UCSD-AML1 (cell line): Measurements from ENCODE around the gene PANK1.
"Not testable (repeated sequence)": the region's sequence is repeated elsewhere in the genome, so short reads cannot be mapped to it uniquely, and the experiment has no call there.

Source experiments
- DNase-seq: peaks from one replicate; lab custom pipeline; 2025; ENCODE audit not compliant: unreplicated experiment; lab: John Stamatoyannopoulos, UW

PANK1 gene

DNA sequence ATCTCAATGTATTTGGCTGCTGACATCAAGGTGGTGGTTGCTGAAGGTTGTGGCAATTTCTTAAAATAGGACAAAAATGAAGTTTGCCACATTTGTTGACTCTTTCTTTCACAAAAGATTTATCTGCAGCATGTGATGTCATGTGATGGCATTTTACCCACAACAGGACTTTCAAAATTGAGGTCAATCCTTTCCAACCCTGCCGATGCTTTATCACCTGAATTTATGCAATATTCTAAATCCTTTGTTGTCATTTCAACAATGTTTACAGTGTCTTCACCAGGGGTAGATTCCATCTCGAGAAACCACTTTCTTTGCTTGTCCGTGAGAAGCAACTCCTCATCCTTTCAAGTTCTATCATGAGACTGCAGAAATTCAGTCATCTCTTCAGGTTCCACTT lies 69.0 kb downstream of the PANK1 start:
- no peak for DNase-seq

DNA sequence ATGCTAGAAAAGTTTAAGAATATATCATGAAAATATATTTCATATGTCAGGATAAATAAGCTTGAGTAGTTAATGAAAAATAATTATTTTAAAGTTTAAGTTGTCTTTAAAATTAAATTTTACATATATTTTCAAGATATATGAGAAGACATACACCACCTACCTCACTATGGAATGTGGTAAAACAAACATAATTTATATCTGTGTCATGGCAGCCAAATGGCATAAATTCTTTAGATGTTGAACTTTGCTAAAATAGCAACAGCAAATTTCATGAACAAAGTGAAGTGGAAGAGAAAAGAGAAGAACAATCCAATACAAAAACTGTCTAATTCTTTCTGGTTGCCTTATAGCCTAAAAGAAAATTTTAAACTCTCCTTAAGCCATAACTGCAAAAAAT lies 70.0 kb downstream of the PANK1 start:
- no peak for DNase-seq

DNA sequence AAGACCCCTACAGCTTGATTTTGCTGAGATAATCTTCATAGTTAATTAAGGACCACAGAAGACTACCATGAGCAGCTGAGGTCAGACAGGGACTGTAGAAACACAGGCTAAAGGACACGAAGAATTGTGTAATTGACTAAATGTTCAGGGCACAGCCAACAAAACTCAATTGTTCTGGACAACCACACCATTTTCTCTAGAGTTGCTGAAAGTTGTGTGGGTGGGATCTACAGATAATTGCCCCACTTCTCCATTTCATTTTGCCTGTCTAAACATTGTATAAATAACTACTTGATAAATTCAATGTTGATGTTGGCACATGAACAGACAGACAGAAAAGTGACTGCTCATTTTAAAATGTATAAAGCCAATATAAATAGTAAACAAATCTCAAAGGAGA lies 70.7 kb downstream of the PANK1 start:
- DNase-seq = no peak

DNA sequence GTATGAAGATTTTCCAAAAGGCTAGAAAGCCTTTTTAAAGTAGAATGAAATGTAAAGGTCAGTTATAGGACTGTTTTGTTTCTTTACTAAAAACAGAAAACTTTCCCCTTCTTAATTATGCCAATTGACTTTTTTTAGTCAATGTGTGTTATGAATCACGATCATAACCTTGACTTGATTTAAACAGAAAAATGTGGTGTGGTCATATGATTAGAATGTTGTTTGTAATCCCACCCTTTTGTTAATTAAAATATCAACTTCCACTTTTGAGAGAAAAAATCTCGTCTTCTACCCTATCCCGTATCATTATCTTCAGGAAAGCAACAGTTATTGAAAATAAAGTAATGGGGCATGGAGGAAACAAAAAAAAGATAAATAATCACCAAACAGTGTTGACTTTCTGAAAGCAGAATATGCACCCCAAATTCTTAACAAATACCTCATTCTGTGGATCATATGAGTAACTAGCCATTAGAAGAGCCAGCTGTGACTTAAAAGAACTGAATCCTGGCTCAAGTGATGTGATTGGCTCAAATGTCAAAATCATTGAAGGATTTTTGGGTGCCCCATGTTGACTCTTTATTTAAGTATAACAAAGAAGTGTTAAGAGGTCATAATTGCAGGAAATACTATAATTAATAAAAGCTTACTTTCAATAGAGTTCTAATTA lies 77.3 kb downstream of the PANK1 start:
- no peak for DNase-seq

DNA sequence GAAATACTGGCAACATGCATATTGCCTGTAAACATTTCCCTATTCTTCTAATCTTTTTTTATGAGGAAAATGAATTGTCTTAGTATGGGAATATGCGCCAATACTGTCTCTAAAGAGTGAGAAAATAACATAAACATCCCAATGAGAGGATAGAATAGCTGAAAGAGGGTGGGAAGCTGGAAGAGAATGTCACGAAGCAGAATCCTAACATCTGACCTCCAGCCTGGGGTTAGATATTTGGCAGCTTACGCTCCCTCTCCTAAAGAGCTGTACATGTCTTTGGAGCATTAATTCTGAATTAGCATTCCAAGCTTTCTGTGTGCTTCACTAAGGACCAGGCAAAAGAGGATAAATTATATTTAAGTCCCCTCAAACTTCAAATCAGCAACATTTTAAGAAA lies 78.0 kb downstream of the PANK1 start:
- no peak for DNase-seq

DNA sequence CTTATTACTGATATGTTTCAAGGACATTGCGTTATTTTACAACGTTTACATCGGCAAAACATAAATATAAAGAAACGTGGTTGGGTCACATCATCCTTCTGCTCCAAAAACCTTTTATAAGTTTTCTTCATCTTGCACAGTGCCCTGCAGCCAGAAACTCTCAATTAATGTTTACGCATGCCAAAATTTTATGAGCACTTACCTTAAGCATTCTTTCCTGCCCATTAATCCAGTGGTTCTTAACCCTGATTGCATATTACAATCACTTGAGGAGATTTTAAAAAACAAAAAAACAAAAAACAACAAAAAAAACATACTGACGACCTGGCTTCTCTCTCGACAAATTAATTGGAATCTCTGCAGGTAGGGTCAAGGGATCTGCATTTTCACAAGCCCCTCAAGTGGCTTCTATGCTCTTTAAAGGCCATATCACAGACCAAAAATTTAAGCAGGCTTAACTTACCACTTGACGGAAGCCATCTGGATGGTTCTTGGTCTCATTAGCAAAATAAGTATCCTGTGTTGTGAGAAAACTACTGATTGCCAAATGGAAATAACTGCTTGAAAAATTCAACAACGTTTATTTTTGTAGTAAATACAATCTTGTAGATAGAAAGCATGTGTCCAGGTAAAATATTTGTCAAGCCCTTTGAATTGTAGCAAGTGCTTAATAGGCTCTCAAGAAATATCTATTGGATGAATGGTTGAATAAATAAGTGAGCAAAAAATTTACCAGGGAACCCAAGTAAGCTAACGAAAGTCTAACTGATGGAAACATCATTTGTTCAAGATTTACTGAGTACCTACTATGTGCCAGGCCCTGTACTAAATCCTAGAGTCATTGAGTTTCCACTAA lies 78.7 kb downstream of the PANK1 start:
- no peak for DNase-seq

DNA sequence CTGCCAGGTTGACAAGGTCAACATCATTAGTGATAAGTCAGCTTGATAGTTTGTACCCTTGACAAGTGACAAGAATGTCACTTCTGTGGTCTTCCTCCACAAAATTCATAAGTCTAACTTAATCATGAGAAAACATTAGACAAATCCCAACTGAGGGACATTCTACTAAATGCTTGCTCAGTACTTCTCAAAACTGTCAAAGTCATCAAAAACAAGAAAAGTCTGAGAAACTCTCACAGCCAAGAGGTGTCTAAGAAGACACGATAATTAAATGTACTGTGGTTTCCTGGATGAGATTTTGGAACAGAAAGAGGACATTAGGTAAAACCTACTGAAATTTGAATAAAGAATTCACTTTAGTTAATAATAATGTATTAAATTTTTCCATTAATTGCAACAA lies 79.9 kb downstream of the PANK1 start:
- DNase-seq = no peak

DNA sequence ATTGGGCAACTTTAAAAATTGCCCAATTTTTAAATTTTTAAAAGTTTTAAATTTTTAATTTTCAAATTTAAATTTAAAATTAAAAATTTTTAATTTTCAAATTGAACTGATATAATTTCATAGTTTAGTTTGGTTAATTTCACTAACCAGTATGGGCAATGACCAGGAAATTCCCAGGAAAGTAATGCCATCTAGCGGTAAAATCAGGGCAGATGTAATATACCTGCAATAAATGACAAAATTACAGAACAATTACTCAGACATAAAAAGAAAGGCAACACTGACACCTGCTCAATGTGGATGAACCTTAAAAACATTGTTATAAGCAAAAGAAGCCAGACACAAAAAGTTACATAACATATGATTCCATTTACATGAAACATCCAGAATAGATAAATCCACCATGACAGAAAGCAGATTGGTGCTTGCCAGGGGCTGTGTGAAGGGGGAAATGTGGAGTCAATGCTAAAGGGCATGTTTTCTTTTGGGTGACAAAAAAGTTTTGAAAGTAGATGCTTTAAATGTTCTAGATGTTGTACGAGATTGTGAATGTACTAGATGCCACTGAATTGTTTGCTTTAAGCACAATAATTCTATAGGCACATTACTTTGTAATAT lies 81.1 kb downstream of the PANK1 start:
- no peak for DNase-seq

DNA sequence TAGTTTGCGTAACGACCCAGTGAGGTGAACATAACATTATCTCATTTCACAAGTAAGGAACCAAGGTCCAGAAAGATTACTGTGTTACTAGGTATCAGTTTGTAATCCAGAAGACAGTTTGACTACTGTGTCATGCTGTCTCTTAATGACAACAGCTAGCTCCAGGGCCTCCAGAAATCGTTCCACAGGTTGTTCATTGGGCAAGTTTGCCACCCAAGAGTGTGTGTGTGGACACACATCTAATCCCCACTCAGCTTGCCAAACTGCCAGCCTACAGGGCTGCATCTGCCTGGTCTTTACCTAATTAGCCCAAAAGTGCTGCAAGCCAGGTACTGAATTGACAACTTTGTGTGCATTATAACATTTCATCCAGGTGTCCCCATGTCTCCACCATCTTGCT lies 81.7 kb downstream of the PANK1 start:
- DNase-seq = no peak

DNA sequence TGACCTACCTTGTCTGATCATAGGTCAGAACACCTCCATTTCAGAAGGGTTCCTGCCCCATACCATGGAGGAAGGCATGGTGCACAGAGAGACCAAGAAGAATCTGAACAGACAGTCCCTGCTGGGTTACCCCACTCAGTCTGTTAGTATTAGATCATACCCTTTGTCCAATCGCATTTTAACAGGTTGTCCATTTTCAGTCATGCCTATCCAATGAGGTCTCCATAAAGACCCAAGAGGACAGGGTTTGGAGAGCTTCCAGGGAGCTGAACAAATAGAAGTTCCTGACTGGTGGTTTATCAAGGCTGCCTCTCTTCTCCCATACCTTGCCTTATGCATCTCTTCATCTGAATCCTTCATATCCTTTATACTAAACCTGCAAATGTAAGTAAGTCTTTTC lies 88.4 kb downstream of the PANK1 start:
- no peak for DNase-seq

DNA sequence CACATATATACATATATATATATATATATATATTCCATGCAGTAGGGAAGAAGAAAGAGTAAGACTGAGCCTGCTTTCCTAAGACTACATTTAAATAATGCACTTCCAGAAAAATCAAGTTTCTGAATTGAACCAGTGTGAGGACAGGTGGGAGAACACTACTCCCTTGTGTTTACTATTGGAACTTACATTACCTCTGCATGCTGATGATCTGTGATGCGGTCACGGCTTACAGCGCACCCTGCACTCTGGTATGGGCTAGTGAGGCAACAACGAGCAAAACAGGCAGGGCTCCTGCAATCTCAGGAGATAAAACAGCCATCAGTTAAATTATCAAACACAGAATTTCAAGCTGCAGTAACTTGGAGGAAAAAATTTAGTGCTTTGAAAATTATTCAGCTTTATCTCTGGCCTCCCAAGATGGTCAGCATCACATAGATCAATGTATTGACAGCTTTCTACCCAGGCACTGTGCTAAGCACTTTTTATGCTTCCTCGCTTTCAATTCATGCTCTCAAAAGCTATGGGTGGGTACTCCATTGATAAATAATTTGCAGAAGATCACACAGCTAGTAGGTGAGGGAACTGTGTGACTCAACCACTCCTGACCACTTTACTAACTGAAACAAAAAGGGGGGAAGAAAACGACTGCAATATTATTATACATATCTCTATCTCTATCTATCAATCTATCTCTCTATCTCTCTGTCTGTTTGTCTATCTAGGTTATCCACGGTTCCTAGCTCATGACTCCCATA lies 89.2 kb downstream of the PANK1 start:
- no peak for DNase-seq

DNA sequence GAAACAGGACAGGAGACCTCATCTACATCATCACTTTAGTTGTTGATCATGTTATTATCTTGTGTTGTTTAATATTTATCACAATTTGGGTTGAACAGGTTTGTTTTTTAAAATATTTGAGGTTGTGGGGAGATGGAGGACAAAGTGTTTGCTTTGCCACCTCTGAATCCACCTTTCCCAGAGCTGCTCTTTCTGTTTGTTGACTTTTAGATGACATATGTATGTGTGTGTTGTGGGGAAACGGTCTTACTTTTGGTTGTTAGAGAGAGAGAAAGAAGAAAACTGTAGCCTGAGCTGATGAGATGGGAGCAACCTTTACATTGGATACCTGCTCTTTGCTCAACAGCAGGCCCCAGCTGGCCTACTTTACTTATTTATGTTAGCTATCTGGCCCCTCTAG lies 90.6 kb downstream of the PANK1 start:
- DNase-seq = no peak

DNA sequence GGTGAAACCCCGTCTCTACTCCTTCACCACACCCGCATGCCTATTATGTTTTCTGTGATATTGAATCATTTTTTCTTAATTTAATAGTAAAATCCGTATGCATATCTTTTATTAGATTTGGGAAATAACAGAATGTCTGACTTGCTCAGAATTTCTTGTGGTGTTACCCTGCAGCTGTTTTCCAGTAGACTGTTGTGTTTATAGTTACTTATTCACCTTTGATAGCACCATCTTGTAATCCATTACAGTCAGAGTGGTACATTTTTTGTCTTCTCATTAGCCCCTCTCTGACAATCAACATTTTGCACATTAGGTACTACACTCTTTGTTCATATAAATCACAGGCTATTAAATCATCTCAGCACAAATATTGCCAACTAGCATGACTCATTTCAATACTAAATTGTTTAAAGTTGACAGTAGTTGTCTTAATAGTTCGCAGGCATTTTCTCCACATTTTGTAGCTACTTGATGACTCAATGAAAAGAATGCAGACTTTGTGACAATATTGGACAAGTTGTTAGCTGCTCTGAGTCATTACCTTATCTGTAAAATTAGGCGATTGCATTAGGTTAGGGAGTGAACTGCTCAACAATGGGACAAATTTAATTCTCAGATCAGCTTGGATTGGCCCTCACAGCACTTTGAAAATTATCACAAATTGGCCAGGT lies 91.8 kb downstream of the PANK1 start:
- no peak for DNase-seq

DNA sequence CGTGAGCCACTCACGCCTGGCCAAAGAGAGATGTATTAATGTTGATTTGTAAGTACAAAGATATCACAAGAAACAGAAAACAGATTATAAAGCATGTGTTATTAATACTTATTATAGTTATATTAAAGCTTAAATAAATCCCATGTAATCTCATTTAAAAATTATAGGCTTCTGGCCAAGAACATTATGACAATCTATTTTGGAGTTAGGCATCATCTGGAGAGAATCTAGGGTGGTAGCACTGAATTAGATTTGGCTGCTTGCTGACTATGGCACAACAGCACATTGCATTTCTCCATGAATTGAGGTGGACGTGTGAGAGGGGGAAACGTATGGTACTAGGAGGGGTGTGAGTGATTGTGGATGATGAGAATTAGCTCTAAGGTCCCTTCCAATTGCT lies 92.8 kb downstream of the PANK1 start:
- DNase-seq = no peak

DNA sequence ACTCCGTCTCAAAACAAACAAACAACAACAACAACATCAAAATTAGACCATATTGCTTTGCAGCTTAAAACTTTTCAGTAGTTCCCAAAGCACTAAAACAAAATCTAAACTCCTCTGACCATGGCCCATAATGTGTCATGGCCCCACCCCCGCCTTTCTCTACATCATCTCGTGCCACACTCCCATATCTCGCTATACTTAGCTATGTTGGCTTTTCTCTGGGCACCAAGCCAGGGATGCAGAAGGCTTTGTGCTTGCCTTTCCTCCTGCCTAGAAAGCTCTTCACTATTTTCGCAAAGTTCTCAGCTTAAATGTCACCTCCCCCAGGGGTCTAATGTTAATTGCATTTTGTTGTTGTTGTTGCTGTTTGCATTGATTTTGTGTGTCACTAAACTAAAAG lies 94.5 kb downstream of the PANK1 start:
- no peak for DNase-seq

DNA sequence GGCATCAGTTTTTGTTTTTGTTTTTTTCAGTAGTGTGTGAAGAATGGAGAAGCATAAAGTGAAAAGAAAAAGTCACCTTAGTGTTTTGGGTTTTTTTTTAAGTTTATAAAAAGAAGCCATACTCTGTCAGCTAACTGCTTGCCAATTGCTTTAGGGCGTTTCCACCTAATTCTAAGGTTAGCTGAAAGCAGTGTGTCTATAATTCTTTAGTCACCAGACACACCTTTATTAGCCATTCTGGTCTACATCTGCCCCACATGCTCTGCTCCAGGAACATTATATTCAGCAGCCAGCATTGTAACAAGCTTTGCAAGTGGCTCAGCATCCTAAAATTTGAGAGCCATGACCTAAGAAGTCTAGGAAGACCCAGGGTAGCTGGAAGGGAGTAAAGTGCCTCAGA lies 95.5 kb downstream of the PANK1 start:
- no peak for DNase-seq

DNA sequence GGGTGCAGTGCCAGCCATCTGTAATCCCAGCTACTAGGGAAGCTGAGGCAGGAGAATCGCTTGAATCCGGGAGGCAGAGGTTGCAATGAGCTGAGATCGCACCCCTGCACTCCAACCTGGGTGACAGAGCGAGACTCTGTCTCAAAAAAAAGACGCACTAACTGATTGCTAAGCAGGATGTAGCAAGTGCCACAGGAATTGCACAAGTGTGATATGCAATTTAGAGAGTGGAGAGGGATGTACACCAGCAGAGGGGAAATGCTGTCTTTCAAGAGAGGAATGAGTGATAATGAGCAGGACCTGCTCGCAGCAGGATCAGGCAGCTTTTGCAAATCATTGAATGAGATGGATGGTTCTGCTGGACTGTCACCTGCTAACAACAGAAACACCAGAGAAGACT lies 96.4 kb downstream of the PANK1 start:
- no peak for DNase-seq

DNA sequence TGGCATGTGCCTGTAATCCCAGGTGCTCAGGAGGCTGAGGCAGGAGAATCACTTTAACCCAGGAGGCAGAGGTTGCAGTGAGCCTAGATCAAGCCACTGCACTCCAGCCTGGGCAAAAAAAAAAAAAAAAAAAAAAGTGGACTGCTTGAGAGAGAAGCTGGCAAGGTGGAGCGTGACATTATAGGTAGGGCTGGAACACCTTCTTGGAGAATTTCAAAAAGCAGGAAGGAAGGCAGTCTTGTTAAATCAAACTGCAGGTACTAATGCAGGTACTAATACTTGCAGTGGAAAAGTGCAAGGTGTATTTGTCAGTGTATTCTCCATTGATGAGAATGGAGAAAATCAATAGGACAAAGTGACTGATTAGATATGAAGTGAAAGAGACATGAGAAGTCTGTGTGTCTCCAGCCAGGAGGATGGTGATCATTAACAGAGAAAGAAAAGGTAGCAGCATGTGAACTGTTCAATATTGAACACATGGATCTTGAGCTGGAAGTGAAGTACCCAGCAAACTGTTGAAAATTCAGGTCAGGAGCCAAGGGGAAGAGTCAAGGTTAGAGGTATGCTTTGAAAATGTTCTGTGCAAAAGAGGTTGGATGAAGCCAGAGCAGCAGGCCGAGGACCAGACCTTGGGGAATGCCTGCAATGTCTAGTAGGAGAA lies 97.1 kb downstream of the PANK1 start:
- DNase-seq = no peak

DNA sequence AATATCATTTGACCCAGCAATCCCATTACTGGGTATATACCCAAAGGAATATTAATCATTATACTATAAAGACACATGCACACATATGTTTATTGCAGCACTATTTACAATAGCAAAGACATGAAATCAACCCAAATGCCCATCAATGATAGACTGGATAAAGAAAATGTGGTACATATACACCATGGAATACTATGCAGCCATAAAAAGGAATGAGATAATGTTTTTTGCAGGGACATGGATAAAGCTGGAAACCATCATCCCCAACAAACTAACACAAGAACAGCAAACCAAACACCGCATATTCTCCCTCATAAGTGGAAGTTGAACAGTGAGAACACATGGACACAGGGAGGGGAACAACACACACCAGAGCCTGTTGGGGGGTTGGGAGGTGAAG lies 98.4 kb downstream of the PANK1 start:
- not testable (repeated sequence) for DNase-seq

DNA sequence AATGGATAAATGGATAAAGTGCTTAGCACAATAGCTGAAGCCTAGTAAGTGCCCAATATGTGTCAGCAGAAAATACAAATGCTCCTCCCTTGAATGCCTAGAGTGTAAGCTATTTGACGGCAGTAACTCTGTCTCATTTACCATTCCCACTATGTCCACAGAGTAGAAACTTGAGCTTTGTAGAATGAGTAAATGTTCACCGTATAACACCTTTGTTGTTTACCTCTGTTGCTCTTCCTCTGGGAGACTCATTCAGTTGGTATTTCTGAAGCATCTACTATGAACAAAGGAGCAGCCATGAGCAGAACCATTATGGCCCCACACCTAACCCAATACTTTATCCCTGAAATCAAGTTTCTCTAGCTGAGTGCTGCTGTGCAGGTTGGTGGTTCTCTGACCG lies 101.2 kb downstream of the PANK1 start:
- no peak for DNase-seq
